Hepatocyte (in vitro differentiated cells): Measurements from ENCODE around the gene TEX101.

Source experiments
- EZH2 ChIP-seq: fragments of 200-600 bp; sonication (generic); IDR thresholded peaks from 2 replicates; pipeline ENCODE4 v1.6.1; 2016; ENCODE audit warnings: antibody characterized with exemption, mild to moderate bottlenecking, borderline replicate concordance
- TF ChIP-seq, protein P1 (sequence below): fragments of 200-600 bp; sonication (generic); IDR thresholded peaks from 2 replicates; pipeline ENCODE4 v1.5.1; 2016; ENCODE audit warnings: antibody characterized with exemption, mild to moderate bottlenecking; ENCODE audit not compliant: poor library complexity

GRCh38 chr19:43463381-43464133, 48.9 kb downstream of the TEX101 start:
- TF ChIP-seq, protein P1, sequence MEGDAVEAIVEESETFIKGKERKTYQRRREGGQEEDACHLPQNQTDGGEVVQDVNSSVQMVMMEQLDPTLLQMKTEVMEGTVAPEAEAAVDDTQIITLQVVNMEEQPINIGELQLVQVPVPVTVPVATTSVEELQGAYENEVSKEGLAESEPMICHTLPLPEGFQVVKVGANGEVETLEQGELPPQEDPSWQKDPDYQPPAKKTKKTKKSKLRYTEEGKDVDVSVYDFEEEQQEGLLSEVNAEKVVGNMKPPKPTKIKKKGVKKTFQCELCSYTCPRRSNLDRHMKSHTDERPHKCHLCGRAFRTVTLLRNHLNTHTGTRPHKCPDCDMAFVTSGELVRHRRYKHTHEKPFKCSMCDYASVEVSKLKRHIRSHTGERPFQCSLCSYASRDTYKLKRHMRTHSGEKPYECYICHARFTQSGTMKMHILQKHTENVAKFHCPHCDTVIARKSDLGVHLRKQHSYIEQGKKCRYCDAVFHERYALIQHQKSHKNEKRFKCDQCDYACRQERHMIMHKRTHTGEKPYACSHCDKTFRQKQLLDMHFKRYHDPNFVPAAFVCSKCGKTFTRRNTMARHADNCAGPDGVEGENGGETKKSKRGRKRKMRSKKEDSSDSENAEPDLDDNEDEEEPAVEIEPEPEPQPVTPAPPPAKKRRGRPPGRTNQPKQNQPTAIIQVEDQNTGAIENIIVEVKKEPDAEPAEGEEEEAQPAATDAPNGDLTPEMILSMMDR, result no peak
- TF ChIP-seq EZH2, result no peak
